Vagina (tissue), 2 donors: ENCODE measurements around the gene LYL1. TPM values are rescaled to one million over a fixed set of nuclear protein-coding genes. Genes with fewer than 3 reads are reported as not detected.

Experiments
- DNase-seq, 2 donors: peaks; one replicate each; pipeline ENCODE4 v3.0.0-alpha.2; 2017; ENCODE audit errors: extremely low spot score in 2 of 2
- H3K27ac ChIP-seq: fragments of 200-600 bp; sonication (generic); one replicate; pipeline ENCODE4 v1.5.1; 2019
- H3K27me3 ChIP-seq: fragments of 200-600 bp; sonication (generic); one replicate; pipeline ENCODE4 v1.5.1; 2019
- H3K36me3 ChIP-seq, 2 donors: fragments of 200-600 bp; sonication (generic); one replicate each; pipeline ENCODE4 v1.5.1; 2017 to 2019
- H3K4me1 ChIP-seq: fragments of 200-600 bp; sonication (generic); one replicate; pipeline ENCODE4 v1.5.1; 2019
- H3K4me3 ChIP-seq, 2 donors: fragments of 200-600 bp; sonication (generic); 1 replicate in 1 of 2; 2 replicates in 1 of 2; pipeline ENCODE4 v1.5.1; 2016 to 2019
- H3K9me3 ChIP-seq: fragments of 200-600 bp; sonication (generic); one replicate; pipeline ENCODE4 v1.5.1; 2019
- POLR2A ChIP-seq, 2 donors: fragments of 450-650 bp; IDR thresholded peaks; one replicate each; pipeline ENCODE4 v1.6.1; 2017; ENCODE audit warnings: antibody characterized with exemption in 2 of 2, mild to moderate bottlenecking in 2 of 2, moderate library complexity in 2 of 2
- POLR2AphosphoS5 ChIP-seq, 2 donors: sonication (generic); formaldehyde crosslinking; IDR thresholded peaks; one replicate each; pipeline ENCODE4 v1.9.0; 2017; ENCODE audit warnings: antibody characterized with exemption in 2 of 2, mild to moderate bottlenecking in 2 of 2, low read depth in 1 of 2; ENCODE audit not compliant: insufficient read depth in 1 of 2
- intact Hi-C: fragments of 100-400 bp; cut with DNase I; formaldehyde crosslinking; loops from one replicate; pipeline ENCODE4 v1.15.1; 2023
- total RNA-seq: library from RNA; depleted of rRNA; stranded (reverse); fragments of >200 nt; gene quantifications from one replicate; pipeline ENCODE4 v1.2.3, GENCODE V29; 2016
- TF ChIP-seq, protein P1 (sequence below), 3 experiments: fragments of 450-650 bp in 2 of 3; fragments of 200-600 bp in 1 of 3; sonication (generic) in 1 of 3; IDR thresholded peaks; one replicate each; pipeline ENCODE4 v1.5.1; 2017 to 2019; ENCODE audit warnings: antibody characterized with exemption in 3 of 3, mild to moderate bottlenecking in 2 of 3, moderate library complexity in 2 of 3

Gene LYL1
- total RNA-seq, 1 donor from 2014 or later, result 11.5 TPM

DNA sequence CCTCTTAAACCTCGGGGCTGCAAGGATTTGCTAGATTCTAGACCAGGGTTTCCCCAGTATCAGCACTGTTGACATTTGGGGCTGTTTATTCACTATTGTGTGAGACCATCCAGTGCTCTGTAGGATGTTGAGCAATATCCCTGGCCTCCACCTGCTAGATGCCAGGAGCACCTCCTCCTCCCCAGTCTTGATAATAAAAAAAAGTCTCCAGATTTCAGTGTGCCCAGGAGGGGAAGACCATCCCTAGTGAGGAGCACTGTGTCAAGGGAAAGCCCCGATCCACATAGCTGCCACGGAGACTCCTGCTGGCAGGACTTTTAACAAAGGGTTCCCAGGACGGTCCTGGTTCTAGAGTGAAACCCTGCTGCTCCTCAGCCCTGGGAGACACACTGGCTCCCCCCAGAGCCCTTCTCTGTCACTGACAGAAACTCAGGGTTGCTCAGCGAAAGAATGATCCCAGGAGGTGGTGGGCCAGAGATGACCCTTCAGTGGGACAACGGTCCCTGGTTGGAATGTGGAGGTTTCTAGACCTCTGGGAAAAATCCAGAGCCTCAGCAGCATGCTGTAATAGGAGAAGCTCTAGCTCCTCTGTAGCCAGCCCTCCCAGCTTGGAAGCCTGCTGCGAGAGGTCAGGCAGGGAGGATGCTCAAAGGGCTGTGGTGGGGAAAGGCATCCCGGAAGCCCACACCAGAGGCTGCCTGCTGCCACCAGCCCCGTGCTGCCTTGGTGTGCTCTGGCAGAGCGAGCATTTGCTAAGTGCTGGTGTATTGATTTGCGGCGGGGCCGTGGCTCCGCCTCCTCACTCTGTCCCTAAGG lies 20.3 kb downstream of the LYL1 start:
- intact Hi-C loops, result loop anchor here (5.0 kb wide), 1 partner anchor 85 kb away; the partner anchor contains the start of gene NFIX
- Histone ChIP-seq H3K4me3 (no peak overlapping the region), H3K4me1 (peaks cover 61% of the 10 kb centered on the region), H3K27me3 (no peaks in the 10 kb centered on the region), H3K9me3 (no peaks in the 10 kb centered on the region), H3K27ac (peak overlapping the region; percentile 78), H3K36me3 (peaks cover 0 to 40% of the 10 kb centered on the region in 2 donors)
- no peak for TF ChIP-seq POLR2A (IDR thresholded peaks at IDR 0.05)
- peak in 1 of 2 donors; percentile 52 for TF ChIP-seq POLR2AphosphoS5 (IDR thresholded peaks at IDR 0.05; ENCODE audit: insufficient read depth in 1 of 2, low read depth in 1 of 2)
- no peak for DNase-seq

DNA sequence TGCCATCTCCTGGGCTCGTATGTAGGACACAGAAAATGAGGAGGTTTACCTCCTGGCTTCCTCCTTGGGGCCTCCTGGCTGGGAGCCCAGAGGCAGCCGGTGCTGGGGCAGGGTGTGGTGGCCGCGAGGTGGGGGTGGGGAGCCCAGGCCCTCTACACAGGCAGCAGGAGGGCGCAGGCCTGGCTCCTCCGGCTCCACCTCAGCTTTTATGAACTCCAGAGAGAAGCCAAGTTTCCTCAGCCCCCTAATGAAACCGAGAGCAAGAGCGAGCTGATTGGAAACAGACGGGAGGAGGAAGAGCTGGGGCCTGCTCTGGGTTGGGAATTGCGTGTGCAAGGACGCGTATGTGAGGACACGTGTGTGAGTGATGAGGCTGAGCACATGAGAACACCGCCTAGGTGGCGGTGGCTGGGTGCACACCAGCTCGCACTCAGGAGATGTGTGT lies 23.1 kb downstream of the LYL1 start:
- Histone ChIP-seq H3K9me3 (no peaks in the 10 kb centered on the region), H3K27me3 (no peaks in the 10 kb centered on the region), H3K4me3 (no peak overlapping the region), H3K27ac (peak overlapping the region; percentile 77), H3K36me3 (peaks cover 0 to 42% of the 10 kb centered on the region in 2 donors), H3K4me1 (peaks cover 70% of the 10 kb centered on the region)
- intact Hi-C loops, result no loop called here
- DNase-seq, result no peak
- TF ChIP-seq POLR2A (IDR thresholded peaks at IDR 0.05), result no peak
- peak; percentile 30 to 85 for TF ChIP-seq POLR2AphosphoS5 (IDR thresholded peaks at IDR 0.05; ENCODE audit: insufficient read depth in 1 of 2, low read depth in 1 of 2)

DNA sequence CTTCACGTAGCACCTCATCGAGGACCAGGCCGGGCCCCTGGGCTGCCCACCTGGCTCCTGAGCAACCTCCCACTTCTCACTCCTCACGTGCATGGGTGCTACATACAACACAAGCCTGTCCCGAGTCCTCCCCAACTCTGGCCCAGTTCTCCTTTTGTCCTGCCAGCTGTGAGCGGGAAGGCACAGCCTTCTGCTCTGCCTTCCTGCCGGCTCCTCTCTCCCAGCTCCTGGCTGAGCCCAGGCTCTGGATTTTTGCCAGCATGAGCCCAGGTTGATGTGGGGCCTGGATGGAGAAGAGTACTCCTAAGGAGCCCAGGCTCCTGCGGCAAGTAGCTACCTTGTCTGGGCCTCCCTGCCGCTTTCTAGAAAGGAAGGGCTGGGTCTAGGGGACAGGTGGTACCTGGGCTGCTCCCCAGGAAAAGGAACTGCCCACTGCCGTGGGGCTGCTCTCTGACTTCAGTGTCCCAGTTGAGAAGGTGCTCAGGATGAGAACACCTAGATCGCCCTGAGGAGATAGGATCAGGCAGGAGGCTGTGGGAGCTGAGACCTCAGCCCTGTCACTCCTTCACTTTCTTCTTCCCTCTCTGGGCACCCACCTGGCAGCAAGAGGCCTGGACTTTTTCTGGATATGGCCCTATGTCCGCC lies 23.6 kb downstream of the LYL1 start:
- H3K4me3 ChIP-seq, result no peak overlapping the region
- no peak for DNase-seq
- peaks cover 74% of the 10 kb centered on the region for H3K4me1 ChIP-seq
- no peaks in the 10 kb centered on the region for H3K9me3 ChIP-seq
- no peaks in the 10 kb centered on the region for H3K27me3 ChIP-seq
- intact Hi-C loops, result no loop called here
- peak overlapping the region; percentile 77 for H3K27ac ChIP-seq
- no peak for TF ChIP-seq POLR2AphosphoS5 (IDR thresholded peaks at IDR 0.05; ENCODE audit: insufficient read depth in 1 of 2, low read depth in 1 of 2)
- TF ChIP-seq, protein P1, sequence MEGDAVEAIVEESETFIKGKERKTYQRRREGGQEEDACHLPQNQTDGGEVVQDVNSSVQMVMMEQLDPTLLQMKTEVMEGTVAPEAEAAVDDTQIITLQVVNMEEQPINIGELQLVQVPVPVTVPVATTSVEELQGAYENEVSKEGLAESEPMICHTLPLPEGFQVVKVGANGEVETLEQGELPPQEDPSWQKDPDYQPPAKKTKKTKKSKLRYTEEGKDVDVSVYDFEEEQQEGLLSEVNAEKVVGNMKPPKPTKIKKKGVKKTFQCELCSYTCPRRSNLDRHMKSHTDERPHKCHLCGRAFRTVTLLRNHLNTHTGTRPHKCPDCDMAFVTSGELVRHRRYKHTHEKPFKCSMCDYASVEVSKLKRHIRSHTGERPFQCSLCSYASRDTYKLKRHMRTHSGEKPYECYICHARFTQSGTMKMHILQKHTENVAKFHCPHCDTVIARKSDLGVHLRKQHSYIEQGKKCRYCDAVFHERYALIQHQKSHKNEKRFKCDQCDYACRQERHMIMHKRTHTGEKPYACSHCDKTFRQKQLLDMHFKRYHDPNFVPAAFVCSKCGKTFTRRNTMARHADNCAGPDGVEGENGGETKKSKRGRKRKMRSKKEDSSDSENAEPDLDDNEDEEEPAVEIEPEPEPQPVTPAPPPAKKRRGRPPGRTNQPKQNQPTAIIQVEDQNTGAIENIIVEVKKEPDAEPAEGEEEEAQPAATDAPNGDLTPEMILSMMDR (IDR thresholded peaks at IDR 0.05), result no peak
- no peak for TF ChIP-seq POLR2A (IDR thresholded peaks at IDR 0.05)
- peaks cover 0 to 43% of the 10 kb centered on the region in 2 donors for H3K36me3 ChIP-seq

DNA sequence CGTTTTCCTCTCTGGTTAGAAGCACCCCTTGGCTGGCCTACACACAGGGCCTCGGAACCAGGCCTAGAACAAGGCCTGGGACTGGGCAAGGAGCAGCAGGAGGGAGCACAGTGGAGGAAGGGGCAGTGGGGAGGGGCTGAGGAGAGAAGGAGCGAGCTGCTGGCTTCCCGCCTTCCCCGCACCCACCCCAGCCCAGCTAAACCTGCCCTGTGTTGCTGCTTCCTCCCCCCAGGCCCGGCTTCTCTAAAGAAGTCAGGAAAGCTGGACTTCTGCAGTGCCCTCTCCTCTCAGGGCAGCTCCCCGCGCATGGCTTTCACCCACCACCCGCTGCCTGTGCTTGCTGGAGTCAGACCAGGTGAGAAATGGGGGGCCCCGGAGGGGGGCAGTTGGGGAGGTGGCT lies 24.3 kb downstream of the LYL1 start:
- Histone ChIP-seq H3K9me3 (no peaks in the 10 kb centered on the region), H3K4me3 (no peak overlapping the region), H3K4me1 (peaks cover 81% of the 10 kb centered on the region), H3K27ac (peak overlapping the region; percentile 77), H3K36me3 (peaks cover 0 to 43% of the 10 kb centered on the region in 2 donors), H3K27me3 (no peaks in the 10 kb centered on the region)
- TF ChIP-seq POLR2A (IDR thresholded peaks at IDR 0.05) (no peak), POLR2AphosphoS5 (IDR thresholded peaks at IDR 0.05; ENCODE audit: insufficient read depth in 1 of 2, low read depth in 1 of 2) (no peak)
- TF ChIP-seq, protein P1 (IDR thresholded peaks at IDR 0.05), result no peak
- intact Hi-C loops, result no loop called here
- DNase-seq, result no peak

DNA sequence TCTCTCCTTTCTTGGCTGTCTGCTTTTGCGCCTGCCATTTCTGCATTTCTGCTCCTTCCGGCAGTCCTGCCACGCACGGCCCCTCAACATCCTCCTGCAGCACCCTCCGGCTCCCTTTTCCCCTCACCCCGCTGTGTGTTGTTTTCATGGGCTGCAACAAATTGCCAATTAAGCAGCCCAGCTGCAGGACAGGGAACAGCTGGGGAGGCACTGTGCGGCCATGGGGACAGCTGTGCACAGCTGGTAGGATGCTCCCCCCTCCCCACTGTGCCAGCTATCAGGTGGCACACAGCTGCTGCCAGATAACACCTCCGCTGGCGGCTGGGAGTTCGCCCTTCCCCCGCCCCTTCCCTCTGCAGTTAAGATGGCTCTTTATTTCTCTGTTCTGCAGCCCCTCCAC lies 25.4 kb downstream of the LYL1 start:
- intact Hi-C loops, result no loop called here
- peak overlapping the region; percentile 77 for H3K27ac ChIP-seq
- H3K4me3 ChIP-seq, result no peak overlapping the region
- no peaks in the 10 kb centered on the region for H3K9me3 ChIP-seq
- TF ChIP-seq POLR2AphosphoS5 (IDR thresholded peaks at IDR 0.05; ENCODE audit: insufficient read depth in 1 of 2, low read depth in 1 of 2) (no peak), POLR2A (IDR thresholded peaks at IDR 0.05) (no peak)
- H3K36me3 ChIP-seq, result peaks cover 0 to 42% of the 10 kb centered on the region in 2 donors
- H3K4me1 ChIP-seq, result peaks cover 84% of the 10 kb centered on the region
- no peaks in the 10 kb centered on the region for H3K27me3 ChIP-seq
- DNase-seq, result no peak

DNA sequence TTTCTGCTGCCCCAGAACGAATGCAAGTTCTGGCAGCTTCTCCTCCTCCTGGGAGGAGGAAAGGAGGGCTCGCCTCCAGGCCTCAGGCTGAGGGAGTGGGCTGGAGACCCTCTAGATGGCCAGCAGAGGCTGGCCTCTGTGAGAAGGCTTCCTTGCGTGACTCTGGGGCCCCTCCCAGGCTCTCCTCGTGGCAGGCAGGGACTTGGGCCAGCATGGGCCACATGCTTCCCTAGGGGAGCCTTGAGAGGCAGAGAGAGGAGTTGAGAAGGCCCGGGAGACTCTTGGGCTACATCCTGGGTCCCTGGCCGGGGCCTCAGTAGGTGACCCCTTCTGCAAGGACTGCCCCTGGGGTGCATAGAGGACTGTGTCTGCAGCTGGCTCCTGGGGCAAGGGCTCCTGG lies 25.9 kb downstream of the LYL1 start:
- H3K27me3 ChIP-seq, result no peaks in the 10 kb centered on the region
- TF ChIP-seq POLR2AphosphoS5 (IDR thresholded peaks at IDR 0.05; ENCODE audit: insufficient read depth in 1 of 2, low read depth in 1 of 2), result peak in 1 of 2 donors; percentile 42
- TF ChIP-seq, protein P1 (IDR thresholded peaks at IDR 0.05), result no peak
- TF ChIP-seq POLR2A (IDR thresholded peaks at IDR 0.05), result no peak
- no peaks in the 10 kb centered on the region for H3K9me3 ChIP-seq
- H3K27ac ChIP-seq, result peak overlapping the region; percentile 77
- H3K4me3 ChIP-seq, result no peak overlapping the region
- peaks cover 84% of the 10 kb centered on the region for H3K4me1 ChIP-seq
- intact Hi-C loops, result no loop called here
- no peak for DNase-seq
- peaks cover 0 to 38% of the 10 kb centered on the region in 2 donors for H3K36me3 ChIP-seq
